ENCODE measurements around the gene VOPP1.

VOPP1 gene

GRCh38 chr7:55458351-55458750, 114.0 kb downstream of the VOPP1 start:
- DNase-seq: no peak

- DNase-seq: no peak
Observed at GRCh38 chr7:55457801-55458200, 114.5 kb downstream of the VOPP1 start.

- DNase-seq: no peak
Observed at GRCh38 chr7:55452971-55453370, 119.3 kb downstream of the VOPP1 start.

- DNase-seq: no peak
Observed at GRCh38 chr7:55449992-55450535, 122.2 kb downstream of the VOPP1 start.

GRCh38 chr7:55449205-55449991, 122.9 kb downstream of the VOPP1 start:
- no peak for DNase-seq

- DNase-seq: no peak
Observed at GRCh38 chr7:55448526-55448925, 123.8 kb downstream of the VOPP1 start.

GRCh38 chr7:55444786-55445185, 127.5 kb downstream of the VOPP1 start:
- no peak for DNase-seq

- no peak for DNase-seq
Observed at GRCh38 chr7:55441774-55442522, 130.4 kb downstream of the VOPP1 start.

- DNase-seq: no peak
Observed at GRCh38 chr7:55441002-55441401, 131.3 kb downstream of the VOPP1 start.

GRCh38 chr7:55440040-55440690, 132.1 kb downstream of the VOPP1 start:
- DNase-seq: no peak

- no peak for DNase-seq
Observed at GRCh38 chr7:55439627-55440026, 132.7 kb downstream of the VOPP1 start.

GRCh38 chr7:55438757-55439525, 133.4 kb downstream of the VOPP1 start:
- no peak for DNase-seq

- DNase-seq: no peak
Observed at GRCh38 chr7:55438085-55438756, 134.1 kb downstream of the VOPP1 start.

GRCh38 chr7:55437375-55437774, 134.9 kb downstream of the VOPP1 start:
- no peak for DNase-seq

GRCh38 chr7:55436457-55436856, 135.8 kb downstream of the VOPP1 start:
- DNase-seq: no peak

- DNase-seq: no peak
Observed at GRCh38 chr7:55435466-55435865, 136.8 kb downstream of the VOPP1 start.

- DNase-seq: no peak
Observed at GRCh38 chr7:55432939-55433784, 139.1 kb downstream of the VOPP1 start.

- no peak for DNase-seq
Observed at GRCh38 chr7:55432506-55432905, 139.8 kb downstream of the VOPP1 start.

- DNase-seq: no peak
Observed at GRCh38 chr7:55431898-55432297, 140.4 kb downstream of the VOPP1 start.

- no peak for DNase-seq
Observed at GRCh38 chr7:55429835-55430499, 142.3 kb downstream of the VOPP1 start.

GRCh38 chr7:55427800-55428199, 144.5 kb downstream of the VOPP1 start:
- no peak for DNase-seq

Measured in stimulated activated CD4-positive, alpha-beta T cell treated with anti-CD3 and anti-CD28 coated beads, Interleukin-12 subunit alpha, Interleukin-12 subunit beta, amount 100 ng/mL, for 4 hours (primary cell).